Activated CD8-positive, alpha-beta memory T cell treated with anti-CD3 and anti-CD28 coated beads, Interleukin-2, amount 10 ng/mL, durations not matched to agents 7 days and 5 days (primary cell): ENCODE measurements around the gene SMIM3. TPM values are rescaled to one million over a fixed set of nuclear protein-coding genes. Genes with fewer than 3 reads are reported as not detected.
"Not testable (repeated sequence)": the region's sequence is repeated elsewhere in the genome, so short reads cannot be mapped to it uniquely, and the experiment has no call there.

ENCODE experiments used
- ATAC-seq: fragments of 150-1000 bp; cut with Tn5 transposase; one replicate; pipeline ENCODE4 v1.10.0; 2021; ENCODE audit warnings: moderate library complexity
- CTCF ChIA-PET: fragments of 350-600 bp; sonication (Branson Sonifier 250); formaldehyde crosslinking; loops from one replicate; lab custom pipeline; 2021; ENCODE audit warnings: antibody characterized with exemption; lab: Charles Lee
- DNase-seq: peaks from one replicate; pipeline ENCODE4 v3.0.0-alpha.2; 2020
- H3K27ac Mint-ChIP-seq: one replicate; pipeline ENCODE4 v1.8.0; 2021; ENCODE audit warnings: mild to moderate bottlenecking, mixed read lengths
- H3K27me3 Mint-ChIP-seq: one replicate; pipeline ENCODE4 v1.8.0; 2021; ENCODE audit warnings: mixed read lengths
- H3K36me3 Mint-ChIP-seq: one replicate; pipeline ENCODE4 v1.8.0; 2021; ENCODE audit warnings: mild to moderate bottlenecking, mixed read lengths
- H3K4me1 Mint-ChIP-seq: one replicate; pipeline ENCODE4 v1.8.0; 2021; ENCODE audit warnings: mixed read lengths
- H3K4me3 Mint-ChIP-seq: one replicate; pipeline ENCODE4 v1.8.0; 2021; ENCODE audit warnings: mild to moderate bottlenecking, moderate library complexity, mixed read lengths
- H3K9me3 Mint-ChIP-seq: one replicate; pipeline ENCODE4 v1.8.0; 2022; ENCODE audit warnings: low read depth, mixed read lengths
- total RNA-seq, 2 experiments: library from RNA; stranded (reverse); gene quantifications; one replicate each; pipeline ENCODE4 v1.2.3, GENCODE V29; 2021

The SMIM3 gene
- 10 to 100 TPM; 22.1 to 37.5 TPM for total RNA-seq

- Mint-ChIP-seq H3K4me3 (peak within 1 kb of the TSS; percentile 99), H3K27ac (peak within 1 kb of the TSS; percentile 94), H3K9me3 (no peaks in the 10 kb centered on the region), H3K27me3 (no peaks in the 10 kb centered on the region), H3K4me1 (peaks cover 65% of the 10 kb centered on the region), H3K36me3 (peaks cover 10% of the 10 kb centered on the region)
- DNase-seq, result peak; percentile 83
- ATAC-seq, result peak; percentile 66
- CTCF ChIA-PET, result interaction anchor here (0.8 to 6.0 kb wide), 21 partner anchors 9 to 329 kb away, joined by 3 to 73 read pairs (median 9); partner anchors contain the start of genes DCTN4, IRGM, RBM22 and RPS14
Measured at GRCh38 chr5:150778517-150779396, at the start of gene SMIM3. SMIM3 (plus strand) TSS chr5:150778757; CDS start chr5:150795441, 16,684 bp downstream.

GRCh38 chr5:150729859-150730258, 48.7 kb upstream of the SMIM3 start:
- Mint-ChIP-seq H3K9me3 (no peaks in the 10 kb centered on the region), H3K27ac (peak overlapping the region; percentile 1), H3K4me1 (peaks cover 11% of the 10 kb centered on the region), H3K36me3 (peaks cover 49% of the 10 kb centered on the region), H3K4me3 (no peak overlapping the region), H3K27me3 (no peaks in the 10 kb centered on the region)
- DNase-seq (no peak), ATAC-seq (no peak)
- CTCF ChIA-PET, result no interaction called here

- CTCF ChIA-PET, result interaction anchor here (1.2 kb wide), 1 partner anchor 115 kb away, joined by 3 read pairs; the partner anchor contains the start of gene IRGM
- Mint-ChIP-seq H3K27me3 (no peaks in the 10 kb centered on the region), H3K27ac (no peak overlapping the region), H3K4me3 (no peak overlapping the region), H3K4me1 (peaks cover 29% of the 10 kb centered on the region), H3K36me3 (peaks cover 66% of the 10 kb centered on the region), H3K9me3 (peaks cover 2% of the 10 kb centered on the region)
- no peak for DNase-seq
- no peak for ATAC-seq
Measured at GRCh38 chr5:150731669-150732242, 46.8 kb upstream of the SMIM3 start.

GRCh38 chr5:150734579-150735384, 43.8 kb upstream of the SMIM3 start:
- Mint-ChIP-seq H3K27ac (peak overlapping the region; percentile 57), H3K36me3 (peaks cover 77% of the 10 kb centered on the region), H3K4me3 (peak overlapping the region; percentile 5), H3K27me3 (no peaks in the 10 kb centered on the region), H3K9me3 (peaks cover 2% of the 10 kb centered on the region), H3K4me1 (peaks cover 59% of the 10 kb centered on the region)
- CTCF ChIA-PET, result interaction anchor here (1.1 to 3.6 kb wide), 9 partner anchors 14 to 112 kb away, joined by 3 to 18 read pairs (median 5); partner anchors contain the start of genes DCTN4, IRGM, RBM22 and SMIM3
- peak; percentile 69 for DNase-seq
- ATAC-seq, result peak; percentile 70

- H3K9me3 Mint-ChIP-seq, result peaks cover 2% of the 10 kb centered on the region
- CTCF ChIA-PET, result interaction anchor here (0.6 to 1.1 kb wide), 3 partner anchors 38 to 43 kb away, joined by 3 read pairs; partner anchors contain the start of gene RBM22
- DNase-seq (no peak), ATAC-seq (no peak)
- H3K4me1 Mint-ChIP-seq, result peaks cover 81% of the 10 kb centered on the region
- H3K27ac Mint-ChIP-seq, result peak overlapping the region; percentile 97
- no peak overlapping the region for H3K4me3 Mint-ChIP-seq
- no peaks in the 10 kb centered on the region for H3K27me3 Mint-ChIP-seq
- peaks cover 81% of the 10 kb centered on the region for H3K36me3 Mint-ChIP-seq
Measured at GRCh38 chr5:150738862-150739261, 39.7 kb upstream of the SMIM3 start.

GRCh38 chr5:150740992-150741391, 37.6 kb upstream of the SMIM3 start:
- Mint-ChIP-seq H3K4me3 (no peak overlapping the region), H3K27me3 (no peaks in the 10 kb centered on the region)
- CTCF ChIA-PET, result interaction anchor here (0.9 to 1.6 kb wide), 2 partner anchors 14 to 40 kb away, joined by 3 to 8 read pairs; partner anchors contain the start of gene RBM22

GRCh38 chr5:150742455-150743141, 36.0 kb upstream of the SMIM3 start:
- H3K36me3 Mint-ChIP-seq, result peaks cover 58% of the 10 kb centered on the region
- CTCF ChIA-PET, result interaction anchor here (1.6 kb wide), 1 partner anchor 42 kb away, joined by 8 read pairs; the partner anchor contains the start of gene RBM22
- H3K9me3 Mint-ChIP-seq, result not testable (repeated sequence)

More at GRCh38 chr5:150740992-150741391, 37.6 kb upstream of the SMIM3 start:
- no peak for DNase-seq
- ATAC-seq, result no peak
- H3K4me1 Mint-ChIP-seq, result peaks cover 65% of the 10 kb centered on the region
- H3K36me3 Mint-ChIP-seq, result peaks cover 68% of the 10 kb centered on the region
- H3K27ac Mint-ChIP-seq, result no peak overlapping the region
- peaks cover 5% of the 10 kb centered on the region for H3K9me3 Mint-ChIP-seq

GRCh38 chr5:150743142-150743488, 35.4 kb upstream of the SMIM3 start:
- DNase-seq, result not testable (repeated sequence)
- peaks cover 44% of the 10 kb centered on the region for H3K4me1 Mint-ChIP-seq

More at GRCh38 chr5:150742455-150743141, 36.0 kb upstream of the SMIM3 start:
- peaks cover 49% of the 10 kb centered on the region for H3K4me1 Mint-ChIP-seq
- DNase-seq, H3K27me3 Mint-ChIP-seq, ATAC-seq: not testable (repeated sequence)
- H3K27ac Mint-ChIP-seq, result peak overlapping the region; percentile 61
- H3K4me3 Mint-ChIP-seq, result peak overlapping the region; percentile 11

GRCh38 chr5:150750469-150750868, 28.1 kb upstream of the SMIM3 start:
- CTCF ChIA-PET, result interaction anchor here (0.7 to 1.7 kb wide), 5 partner anchors 9 to 50 kb away, joined by 3 to 10 read pairs (median 4); partner anchors contain the start of genes DCTN4, RBM22 and SMIM3
- Mint-ChIP-seq H3K36me3 (peaks cover 58% of the 10 kb centered on the region), H3K27ac (peak overlapping the region; percentile 67), H3K9me3 (peaks cover under 1% of the 10 kb centered on the region), H3K27me3 (no peaks in the 10 kb centered on the region), H3K4me1 (peaks cover 38% of the 10 kb centered on the region), H3K4me3 (no peak overlapping the region)
- no peak for DNase-seq
- ATAC-seq, result no peak

More at GRCh38 chr5:150743142-150743488, 35.4 kb upstream of the SMIM3 start:
- H3K4me3 Mint-ChIP-seq, H3K27me3 Mint-ChIP-seq, CTCF ChIA-PET, H3K27ac Mint-ChIP-seq, H3K9me3 Mint-ChIP-seq, ATAC-seq: not testable (repeated sequence)
- peaks cover 57% of the 10 kb centered on the region for H3K36me3 Mint-ChIP-seq

GRCh38 chr5:150751096-150751891, 27.3 kb upstream of the SMIM3 start:
- Mint-ChIP-seq H3K4me1 (peaks cover 41% of the 10 kb centered on the region), H3K27me3 (no peaks in the 10 kb centered on the region), H3K9me3 (no peaks in the 10 kb centered on the region), H3K36me3 (peaks cover 62% of the 10 kb centered on the region), H3K4me3 (no peak overlapping the region), H3K27ac (peak overlapping the region; percentile 72)
- CTCF ChIA-PET, result interaction anchor here (1.2 to 2.3 kb wide), 4 partner anchors 16 to 51 kb away, joined by 3 to 10 read pairs (median 6); partner anchors contain the start of genes RBM22 and SMIM3
- ATAC-seq, result no peak
- no peak for DNase-seq

- ATAC-seq (no peak), DNase-seq (no peak)
- Mint-ChIP-seq H3K9me3 (no peaks in the 10 kb centered on the region), H3K4me3 (no peak overlapping the region), H3K36me3 (peaks cover 63% of the 10 kb centered on the region), H3K27me3 (no peaks in the 10 kb centered on the region), H3K27ac (no peak overlapping the region), H3K4me1 (peaks cover 48% of the 10 kb centered on the region)
- CTCF ChIA-PET, result interaction anchor here (1.3 to 2.3 kb wide), 3 partner anchors 18 to 53 kb away, joined by 3 to 7 read pairs (median 5); partner anchors contain the start of gene RBM22
Measured at GRCh38 chr5:150753463-150753862, 25.1 kb upstream of the SMIM3 start.
